NCI-H146 (cell line): ENCODE results near the gene CDK9.

ENCODE experiments used
- DNase-seq: peaks from one replicate; lab custom pipeline; 2025; lab: John Stamatoyannopoulos, UW

Gene CDK9

GRCh38 chr9:127761491-127761956 lies 24.3 kb upstream of the CDK9 start:
- DNase-seq = no peak

DNA sequence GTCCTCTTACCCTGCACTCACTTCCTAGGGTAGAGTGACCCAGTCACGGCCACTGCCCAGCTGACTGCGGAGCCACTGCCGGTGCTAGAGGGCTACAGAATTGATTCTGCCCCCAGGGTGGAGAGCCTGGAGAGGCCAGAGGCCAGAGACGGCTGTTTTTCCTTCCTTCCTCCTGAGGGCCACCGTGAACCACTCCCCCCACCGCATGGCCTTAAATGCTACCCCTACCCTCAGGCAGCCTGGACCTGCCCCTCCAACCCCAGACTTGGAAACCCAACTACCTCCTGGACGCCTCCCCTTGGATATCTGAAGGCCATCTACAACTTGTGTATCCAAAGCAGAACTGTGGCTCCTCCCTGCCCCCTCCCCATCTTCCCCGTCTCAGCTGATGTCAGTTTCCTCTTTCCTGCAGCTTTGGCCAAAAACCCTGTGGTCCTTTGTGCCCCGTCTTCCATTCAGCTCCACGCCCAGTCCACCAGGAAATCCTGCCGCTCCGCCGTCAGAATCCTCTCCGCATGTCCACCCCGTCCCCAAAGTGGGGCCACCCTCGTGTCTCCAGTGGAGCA lies 23.6 kb upstream of the CDK9 start:
- DNase-seq = no peak

DNA sequence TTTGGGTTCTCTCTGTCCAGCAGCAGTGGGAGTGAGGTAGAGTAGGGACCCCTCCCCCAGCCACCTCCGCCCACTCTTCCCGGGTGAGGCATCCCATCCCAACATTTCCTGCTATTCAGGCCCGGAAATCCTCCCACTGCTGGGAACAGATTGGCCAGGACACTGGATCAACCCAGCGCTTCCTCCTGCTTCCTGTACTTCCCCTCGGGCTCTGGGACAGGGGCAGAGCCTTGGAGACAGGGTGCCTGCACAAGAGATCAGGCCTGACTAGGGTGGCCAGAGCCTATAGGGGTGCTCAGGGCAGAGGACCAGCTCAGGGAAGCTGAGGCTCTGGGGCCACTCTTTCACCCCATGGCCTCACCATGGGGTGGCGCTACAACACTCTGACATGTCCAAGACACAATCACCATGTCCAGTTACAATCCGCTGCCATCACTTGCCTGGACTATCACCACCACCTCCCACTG lies 21.9 kb upstream of the CDK9 start:
- no peak for DNase-seq

DNA sequence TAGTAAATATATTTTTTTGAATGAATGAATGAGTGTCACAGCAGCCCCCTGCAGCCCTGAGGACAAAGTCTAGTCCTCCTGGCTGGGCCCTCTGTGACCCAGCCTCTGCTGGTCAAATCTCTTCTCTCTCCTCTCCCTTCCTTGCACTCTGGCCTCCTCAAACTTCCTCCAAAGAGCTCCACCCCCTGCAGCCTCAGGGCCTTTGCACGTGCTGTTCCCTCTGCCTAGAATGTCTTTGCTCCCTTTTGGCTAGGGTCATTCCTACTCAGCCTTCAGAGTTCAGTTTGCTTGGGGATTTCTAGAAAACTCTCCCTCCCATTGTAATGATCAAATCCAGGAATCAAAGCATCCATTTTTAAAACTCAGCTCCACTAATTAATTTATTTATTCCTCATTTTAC lies 20.4 kb upstream of the CDK9 start:
- no peak for DNase-seq

DNA sequence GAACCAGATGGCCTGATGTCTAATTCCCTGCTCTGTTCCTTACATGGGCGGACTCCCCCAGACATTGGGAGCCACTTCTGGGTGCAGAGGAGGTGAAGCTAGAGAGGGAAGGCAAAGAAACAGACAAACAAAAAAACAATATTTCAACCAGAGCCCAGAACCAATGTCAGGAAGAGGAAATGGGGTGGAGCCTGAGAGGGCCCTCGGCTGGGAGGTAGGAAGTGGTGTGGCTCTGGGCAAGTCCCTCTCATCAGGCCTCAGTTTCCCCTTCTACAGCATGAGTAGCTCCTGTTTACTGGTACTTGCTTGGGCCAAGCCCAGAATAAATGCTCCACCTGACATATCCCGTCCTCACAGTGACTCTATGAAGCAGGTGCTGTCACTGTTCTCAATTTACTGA lies 18.4 kb upstream of the CDK9 start:
- no peak for DNase-seq

DNA sequence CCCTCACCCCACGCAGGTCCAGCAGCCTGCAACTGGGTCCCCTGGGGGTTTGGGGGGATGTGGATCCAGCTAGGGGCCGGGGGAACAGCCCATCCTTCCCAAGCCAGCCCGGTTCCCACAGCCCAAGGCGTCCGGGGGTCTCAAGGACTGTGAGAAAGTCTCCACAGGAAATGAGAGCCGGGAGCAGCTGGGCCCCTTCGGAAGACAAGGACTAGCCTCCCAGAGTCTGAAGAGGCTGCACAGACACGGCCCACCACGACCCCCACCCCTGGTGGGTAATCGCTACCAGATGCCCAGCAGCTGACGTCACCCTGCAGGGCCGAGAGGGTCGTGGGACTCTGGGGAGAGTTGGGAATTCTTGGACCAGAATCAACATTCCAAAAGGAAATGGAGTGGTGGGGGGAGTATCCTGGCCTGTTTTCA lies 17.9 kb upstream of the CDK9 start:
- DNase-seq = no peak

DNA sequence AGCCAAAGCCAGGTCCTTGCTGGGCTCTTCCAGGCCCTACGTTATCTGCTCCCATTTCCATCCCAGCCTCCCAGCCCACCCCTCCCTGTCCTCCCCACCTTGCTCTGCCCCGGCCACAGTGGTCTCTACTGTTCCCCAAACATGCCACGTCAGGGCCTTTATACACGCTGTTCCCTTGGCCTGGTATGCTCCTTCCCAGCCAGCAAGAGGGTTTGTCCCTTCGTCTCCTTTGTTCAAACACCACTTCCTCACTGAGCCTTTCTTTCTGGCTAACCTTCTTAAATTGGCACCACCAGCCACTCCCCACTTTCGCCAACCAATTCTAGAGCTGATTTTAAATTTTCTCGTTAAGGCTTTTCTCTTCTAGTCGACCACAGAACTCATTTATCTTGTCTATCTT lies 17.1 kb upstream of the CDK9 start:
- DNase-seq = no peak

GRCh38 chr9:127769101-127769500 lies 16.7 kb upstream of the CDK9 start:
- no peak for DNase-seq

- no peak for DNase-seq
Observed at GRCh38 chr9:127769929-127770582, 15.8 kb upstream of the CDK9 start.

GRCh38 chr9:127770583-127770904 lies 15.3 kb upstream of the CDK9 start:
- DNase-seq = no peak

DNA sequence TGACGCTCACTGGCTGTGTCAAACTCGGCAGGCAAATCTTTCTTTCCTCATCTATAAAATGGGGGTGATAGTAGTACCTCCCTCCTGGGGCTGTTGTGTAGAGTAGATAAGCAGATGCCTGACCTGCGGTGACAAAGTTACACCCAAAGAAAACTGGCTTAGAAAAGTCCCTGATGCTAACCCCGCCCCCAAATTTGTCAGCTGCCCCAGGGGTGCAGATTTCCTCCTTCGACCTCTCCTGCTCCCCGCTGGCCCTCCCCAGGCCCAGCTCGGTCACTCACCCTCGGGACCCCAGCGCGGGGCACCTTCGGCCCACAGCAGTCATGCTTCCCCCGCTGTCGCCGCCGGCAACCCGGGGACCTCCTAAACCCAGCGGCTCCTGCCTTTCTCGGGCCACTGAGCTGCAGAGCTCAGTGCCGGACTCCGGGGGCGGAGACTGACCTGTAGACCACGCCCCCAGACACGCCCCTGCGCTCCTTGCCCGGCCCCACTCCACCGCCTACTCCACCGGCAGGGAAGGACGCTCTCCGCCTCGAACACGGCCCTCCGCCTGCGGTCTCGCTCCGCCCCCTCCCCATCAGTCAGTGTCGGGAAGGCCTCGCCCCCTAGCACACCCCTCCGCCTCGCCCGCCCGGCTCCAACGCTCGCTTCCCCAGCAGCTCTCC lies 14.8 kb upstream of the CDK9 start:
- peak; percentile 96 for DNase-seq

- no peak for DNase-seq
Observed at GRCh38 chr9:127771570-127772189, 14.2 kb upstream of the CDK9 start.

GRCh38 chr9:127772603-127773002 lies 13.2 kb upstream of the CDK9 start:
- DNase-seq = no peak

- DNase-seq = no peak
Observed at GRCh38 chr9:127773272-127773671, 12.6 kb upstream of the CDK9 start.

DNA sequence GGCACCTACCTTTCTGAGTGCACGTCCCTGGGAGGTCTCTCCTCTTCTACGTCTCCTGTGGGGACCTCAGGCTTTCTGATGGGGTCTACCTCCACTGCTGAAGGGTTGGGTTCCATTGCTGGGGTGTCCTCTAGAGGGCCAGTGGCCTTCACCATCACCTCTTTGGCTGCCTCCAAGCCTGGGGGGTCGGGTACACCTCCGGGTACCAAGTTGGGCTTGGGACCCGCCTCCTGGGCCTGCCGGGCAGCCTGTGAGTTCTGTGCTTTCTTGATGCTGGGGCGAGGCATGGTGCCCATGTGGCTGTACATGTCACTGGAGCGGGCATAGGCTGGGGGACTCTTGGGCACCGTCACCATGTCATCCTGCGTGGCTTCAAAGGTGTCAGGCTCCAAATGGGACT lies 11.9 kb upstream of the CDK9 start:
- DNase-seq = no peak

- DNase-seq = no peak
Observed at GRCh38 chr9:127776195-127776923, 9.5 kb upstream of the CDK9 start.

DNA sequence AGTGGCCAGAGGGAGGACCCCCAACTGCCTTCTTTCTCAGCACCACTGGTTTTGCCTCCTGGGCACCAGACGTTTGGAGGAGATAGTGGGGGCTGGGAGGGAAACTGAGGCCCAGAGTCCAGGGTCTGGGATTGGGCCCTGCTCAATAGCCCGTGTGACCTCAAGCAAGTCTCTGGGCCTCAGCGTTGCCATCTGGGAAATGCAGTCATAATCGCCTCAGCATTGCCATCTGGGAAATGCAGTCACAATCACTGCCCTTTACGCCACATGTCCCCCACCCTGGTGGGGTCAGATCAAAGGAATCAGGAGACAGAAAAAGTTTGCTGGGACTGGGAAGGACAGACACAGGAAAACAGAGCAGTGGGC lies 8.9 kb upstream of the CDK9 start:
- no peak for DNase-seq

DNA sequence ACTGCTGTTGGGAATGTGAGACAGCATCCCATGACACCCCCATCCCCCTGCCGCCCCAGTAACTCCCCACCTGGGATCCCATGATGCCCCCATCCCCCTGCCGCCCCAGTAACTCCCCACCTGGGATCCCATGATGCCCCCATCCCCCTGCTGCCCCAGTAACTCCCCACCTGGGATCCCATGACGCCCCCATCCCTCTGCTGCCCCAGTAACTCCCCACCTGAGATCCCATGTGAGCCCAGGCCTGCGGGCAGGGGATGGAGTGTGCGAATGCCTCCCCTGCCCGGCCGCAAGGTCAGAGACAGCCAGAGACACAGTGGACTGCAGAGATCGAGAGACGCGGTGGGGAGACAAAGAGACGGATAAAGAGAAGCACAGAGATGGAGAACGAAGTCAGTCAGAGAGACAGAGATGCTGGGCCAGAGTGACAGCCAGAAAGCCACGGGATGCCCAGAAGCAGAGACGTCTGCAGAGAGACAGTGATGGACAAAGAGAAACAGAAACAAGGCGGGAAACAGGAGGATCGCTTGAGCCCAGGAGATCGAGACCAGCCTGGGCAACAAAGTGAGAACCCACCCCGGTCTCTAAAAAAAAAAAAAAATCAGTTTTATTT lies 8.4 kb upstream of the CDK9 start:
- DNase-seq = no peak

GRCh38 chr9:127778280-127779135 lies 7.3 kb upstream of the CDK9 start, which contains the start of gene SH2D3C:
Gene SH2D3C, minus strand, starts transcription at chr9:127778666. Its CDS starts 39 bp downstream, at chr9:127778627.
- no peak for DNase-seq

DNA sequence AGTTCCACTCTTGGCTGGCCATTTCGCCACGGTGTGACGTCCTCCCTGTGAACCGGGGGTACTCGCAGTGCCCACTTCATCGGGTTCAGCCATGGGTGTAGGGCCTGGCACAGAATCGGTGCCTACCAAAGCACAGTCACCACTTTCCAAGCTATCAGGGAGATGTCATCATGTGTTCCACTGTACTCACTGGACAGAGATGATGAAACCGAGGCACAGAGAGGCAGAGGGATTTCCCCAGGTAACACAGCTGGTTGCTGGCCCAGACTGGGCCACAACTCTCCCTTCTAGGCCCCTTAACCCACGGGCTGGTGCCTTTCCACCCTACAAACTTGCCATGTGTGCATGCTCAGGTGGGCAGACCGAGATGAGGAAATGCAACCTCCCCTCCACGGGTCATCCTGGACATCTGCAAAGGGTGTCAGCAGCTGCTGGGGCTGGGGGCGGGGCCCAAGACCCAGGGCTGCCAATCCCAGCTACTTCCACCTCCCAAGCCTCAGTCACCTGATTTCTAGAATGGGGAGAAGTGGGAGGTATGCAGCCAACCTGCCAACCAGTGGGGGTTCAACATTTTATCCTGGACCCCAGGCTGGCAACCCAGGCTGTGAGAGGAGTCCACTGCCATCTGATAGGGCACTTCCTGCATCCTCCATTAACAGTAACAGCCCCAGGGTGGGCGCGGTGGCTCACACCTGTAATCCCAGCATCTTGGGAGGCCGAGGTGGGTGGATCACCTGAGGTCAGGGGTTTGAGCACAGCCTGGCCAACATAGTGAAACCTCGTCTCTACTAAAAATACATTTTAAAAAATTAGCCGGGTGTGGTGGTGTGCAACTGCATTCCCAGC lies 6.5 kb upstream of the CDK9 start:
- no peak for DNase-seq
